ENCODE measurements around the gene SURF1. TPM values are rescaled to one million over a fixed set of nuclear protein-coding genes. Genes with fewer than 3 reads are reported as not detected.
"Not testable (repeated sequence)": the region's sequence is repeated elsewhere in the genome, so short reads cannot be mapped to it uniquely, and the experiment has no call there.

SURF1 gene
- total RNA-seq, 1 experiment from 2014 or later, result 22.8 TPM

DNA sequence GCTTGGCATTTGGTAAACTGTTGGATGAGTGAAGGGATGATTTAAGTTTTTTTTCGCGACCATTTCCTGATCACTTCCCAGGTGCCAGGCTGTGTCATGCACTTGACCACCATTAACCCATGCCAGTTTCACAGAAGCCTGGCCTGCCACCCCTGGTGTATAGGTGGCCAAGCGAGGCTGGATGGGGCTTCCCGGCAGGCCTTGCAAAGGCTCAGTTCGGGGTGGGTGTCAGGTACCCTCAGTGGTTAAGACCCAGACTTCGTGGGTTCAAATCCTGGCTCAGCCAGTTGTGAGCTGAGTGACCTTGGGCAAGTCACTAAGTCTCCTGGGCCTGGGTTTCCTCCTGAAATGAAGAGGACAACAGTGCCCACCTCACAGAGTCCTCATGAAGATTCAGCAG lies 10.7 kb downstream of the SURF1 start:
- no peak for DNase-seq (ENCODE audit: low read depth)

DNA sequence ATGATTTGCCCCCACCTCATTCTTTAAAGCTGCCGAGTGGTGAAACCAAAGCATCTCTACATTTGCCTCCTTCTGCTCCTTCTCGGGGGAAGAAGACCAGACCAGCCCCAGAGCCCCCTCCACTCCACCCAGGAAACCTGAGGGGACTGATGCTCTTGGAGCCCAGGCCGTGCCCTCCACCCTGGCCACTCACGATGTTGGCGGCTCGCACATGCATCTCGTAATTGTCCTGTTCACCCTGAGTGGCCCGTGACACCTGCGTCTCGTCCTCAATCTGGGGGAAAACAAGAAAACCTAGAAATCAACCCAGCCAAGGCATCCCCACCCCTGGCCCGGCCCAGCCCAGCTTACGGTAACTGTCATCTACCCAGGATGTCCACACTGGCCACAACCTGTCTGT lies 11.3 kb downstream of the SURF1 start:
- no peak for DNase-seq (ENCODE audit: low read depth)

DNA sequence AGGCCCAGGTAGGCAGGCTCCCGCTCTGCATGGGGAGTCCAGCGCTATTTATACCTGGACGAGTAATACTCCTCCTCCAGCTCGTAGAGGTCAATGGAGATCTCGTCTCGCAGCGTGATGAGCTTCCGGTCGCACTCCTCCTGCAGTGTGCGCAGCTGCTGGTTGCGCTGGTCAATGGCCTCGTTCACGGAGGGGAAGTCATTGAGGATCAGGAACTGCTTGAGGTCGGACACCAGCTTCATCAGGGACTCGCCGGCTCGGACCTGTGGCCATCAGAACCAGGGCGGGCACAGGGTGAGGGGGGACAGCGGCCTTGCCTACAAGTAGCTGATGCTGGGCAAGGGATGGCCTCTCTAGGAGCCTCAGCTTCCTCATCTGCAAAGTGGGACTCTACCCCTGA lies 12.2 kb downstream of the SURF1 start:
- no peak for DNase-seq (ENCODE audit: low read depth)

- DNase-seq (ENCODE audit: low read depth), result no peak
Observed at GRCh38 chr9:133342570-133342969, 13.7 kb downstream of the SURF1 start.

- DNase-seq (ENCODE audit: low read depth), result no peak
Observed at GRCh38 chr9:133342069-133342406, 14.2 kb downstream of the SURF1 start.

DNA sequence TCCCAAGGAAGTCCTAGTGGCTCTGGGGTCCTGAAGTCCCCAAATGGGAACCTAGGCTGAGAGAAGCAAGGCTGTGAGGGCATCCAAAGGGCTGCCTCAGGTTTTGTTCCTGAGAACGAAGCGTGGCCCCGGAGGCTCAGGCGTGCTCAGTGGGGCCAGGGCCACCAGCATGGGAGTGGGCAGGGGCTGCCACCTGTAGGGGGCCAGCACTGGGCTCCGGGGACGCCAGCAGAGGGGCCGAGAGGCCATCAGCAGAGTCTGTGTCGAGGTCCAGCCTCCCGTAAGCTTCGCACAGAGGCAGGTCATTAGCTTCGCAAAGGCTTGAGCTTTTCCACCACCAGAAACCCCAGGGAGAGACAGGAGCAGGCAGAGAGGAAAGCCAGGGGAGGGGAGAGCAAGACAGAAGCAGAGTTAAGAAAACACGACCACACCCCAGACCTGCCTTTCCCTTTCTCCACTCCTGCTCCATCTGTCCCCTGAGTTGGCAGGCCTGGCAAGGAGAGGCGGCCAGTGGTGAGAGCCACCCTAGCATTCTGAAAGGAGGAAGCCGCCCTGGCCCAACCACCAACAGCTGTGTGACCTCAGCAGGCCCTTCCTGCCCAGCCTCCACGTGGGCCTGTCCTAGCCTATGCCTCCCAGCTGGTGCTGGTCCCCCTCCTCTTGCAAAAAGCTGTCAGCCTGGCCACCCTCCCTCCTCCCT lies 14.8 kb downstream of the SURF1 start:
- DNase-seq (ENCODE audit: low read depth), result no peak

- DNase-seq (ENCODE audit: low read depth), result no peak
Observed at GRCh38 chr9:133340916-133341315, 15.4 kb downstream of the SURF1 start.

- no peak for DNase-seq (ENCODE audit: low read depth)
Observed at GRCh38 chr9:133340256-133340655, 16.0 kb downstream of the SURF1 start.

GRCh38 chr9:133339641-133340040 lies 16.6 kb downstream of the SURF1 start:
- DNase-seq (ENCODE audit: low read depth), result no peak

GRCh38 chr9:133335924-133336811 lies 20.1 kb downstream of the SURF1 start, which contains the start of gene SURF6:
Gene SURF6 (minus strand): TSS chr9:133336188. CDS start chr9:133336132, 56 bp downstream.
- DNase-seq (ENCODE audit: low read depth), result peak; percentile 86

DNA sequence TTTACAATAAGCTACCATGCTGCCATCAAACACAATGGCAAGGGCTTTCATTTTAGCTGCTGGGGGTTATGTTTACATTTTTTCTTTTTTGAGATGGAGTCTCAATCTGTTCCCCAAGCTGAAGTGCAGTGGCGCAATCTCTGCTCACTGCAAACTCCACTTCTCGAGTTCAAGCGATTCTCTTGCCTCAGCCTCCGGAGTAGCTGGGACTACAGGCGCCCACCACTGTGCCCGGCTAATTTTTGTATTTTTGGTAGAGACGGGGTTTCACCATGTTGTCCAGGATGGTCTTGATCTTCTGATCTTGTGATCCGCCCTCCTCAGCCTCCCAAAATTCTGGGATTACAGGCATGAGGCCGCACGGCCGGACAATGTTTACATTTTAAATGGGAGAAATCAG lies 21.4 kb downstream of the SURF1 start:
- DNase-seq (ENCODE audit: low read depth), result not testable (repeated sequence)

DNA sequence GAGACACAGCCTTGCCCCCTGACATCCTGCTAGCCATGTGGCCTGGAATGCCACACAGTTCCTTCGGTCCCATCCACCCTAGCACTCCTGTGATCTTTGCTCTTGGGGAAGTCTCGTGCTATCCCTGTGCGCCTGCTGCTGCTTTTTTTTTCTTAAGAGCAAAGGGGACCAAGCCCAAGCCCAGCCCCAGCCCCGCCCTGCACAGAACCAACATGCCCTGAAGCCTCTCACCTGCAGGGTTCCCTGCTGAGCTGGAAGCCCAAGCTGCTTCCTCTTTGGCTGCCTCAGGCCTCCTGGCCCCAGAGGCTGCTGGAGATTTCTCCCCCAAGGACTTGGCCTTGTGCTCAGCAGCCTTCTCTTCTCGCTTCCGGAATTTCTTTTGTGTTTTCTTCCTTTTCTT lies 22.1 kb downstream of the SURF1 start:
- DNase-seq (ENCODE audit: low read depth), result no peak

DNA sequence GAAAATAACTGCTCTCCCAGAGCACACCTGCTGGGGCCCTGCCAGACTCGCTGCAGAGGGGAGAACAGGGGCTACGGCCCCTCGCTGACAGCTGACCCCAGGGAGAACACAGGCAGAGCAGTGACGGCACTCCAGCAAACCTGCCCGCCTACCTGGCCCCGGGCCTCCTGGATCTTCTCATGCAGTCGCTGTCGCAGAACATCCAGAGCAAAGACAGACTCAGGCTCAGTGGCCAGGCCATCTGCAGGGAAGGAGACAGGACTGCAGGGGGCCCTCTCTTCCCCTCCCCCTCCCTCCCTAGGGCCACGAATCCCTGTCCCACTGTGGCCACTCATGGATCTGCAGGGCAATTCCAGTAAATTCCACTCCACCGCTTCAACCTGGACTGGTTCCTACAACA lies 22.7 kb downstream of the SURF1 start:
- no peak for DNase-seq (ENCODE audit: low read depth)

DNA sequence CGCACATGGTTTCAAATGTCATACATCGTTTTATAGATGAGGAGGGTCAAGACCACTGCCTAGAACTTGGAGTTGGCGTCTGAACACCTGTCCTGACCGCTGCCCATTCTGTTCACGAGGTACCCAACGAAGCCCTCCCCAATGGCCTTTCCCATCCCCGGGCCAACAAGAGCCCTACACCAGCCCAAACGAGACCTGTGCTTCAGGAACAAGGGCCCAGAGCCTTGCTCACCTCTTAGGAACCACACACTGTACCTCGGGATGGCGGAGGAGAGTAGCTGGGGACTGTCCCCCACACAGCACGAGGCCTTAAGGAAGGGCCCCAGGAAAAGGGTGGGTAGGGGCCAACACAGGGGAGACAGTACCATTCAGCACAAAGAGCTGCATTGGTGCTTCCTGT lies 23.3 kb downstream of the SURF1 start:
- DNase-seq (ENCODE audit: low read depth), result no peak

GRCh38 chr9:133332381-133332730 lies 23.9 kb downstream of the SURF1 start:
- DNase-seq (ENCODE audit: low read depth), result no peak

DNA sequence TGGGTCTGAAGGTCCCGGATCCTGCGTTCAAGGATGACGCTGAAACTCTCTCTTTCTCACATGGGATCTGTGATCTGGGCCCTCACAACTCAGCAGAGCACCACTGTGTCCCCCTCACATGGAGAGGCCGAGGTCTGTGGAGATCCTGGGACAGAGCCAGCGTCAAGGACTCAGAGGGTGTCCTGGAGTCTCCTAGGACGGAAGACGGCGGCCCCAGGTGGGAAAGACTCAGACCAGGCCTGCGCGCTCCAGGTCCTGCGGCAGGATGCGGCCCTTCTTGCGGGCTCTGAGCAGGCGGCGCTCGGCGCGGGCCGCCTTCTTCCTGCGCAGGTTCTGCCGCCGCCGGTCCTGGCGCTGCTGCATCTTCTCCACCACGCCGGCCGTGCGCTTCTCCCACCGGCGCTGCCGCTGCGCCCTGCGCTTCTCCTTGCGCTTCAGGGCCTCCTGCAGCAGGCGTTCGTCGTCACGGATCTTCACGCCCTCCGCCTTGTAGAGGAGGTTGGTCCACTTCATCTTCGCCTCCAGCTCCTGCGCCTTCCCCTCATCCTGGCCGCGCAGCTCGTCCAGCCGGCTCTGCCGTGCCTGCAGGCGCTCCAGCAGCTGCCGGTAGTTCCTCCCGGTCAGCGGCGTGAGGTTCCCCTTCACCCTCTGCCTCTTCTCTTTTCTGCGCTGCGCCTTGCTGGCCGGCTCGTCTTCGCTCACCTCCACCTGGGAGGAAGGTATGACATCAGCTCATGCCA lies 24.5 kb downstream of the SURF1 start:
- DNase-seq (ENCODE audit: low read depth), result no peak

- DNase-seq (ENCODE audit: low read depth), result no peak
Observed at GRCh38 chr9:133331221-133331620, 25.1 kb downstream of the SURF1 start.

DNA sequence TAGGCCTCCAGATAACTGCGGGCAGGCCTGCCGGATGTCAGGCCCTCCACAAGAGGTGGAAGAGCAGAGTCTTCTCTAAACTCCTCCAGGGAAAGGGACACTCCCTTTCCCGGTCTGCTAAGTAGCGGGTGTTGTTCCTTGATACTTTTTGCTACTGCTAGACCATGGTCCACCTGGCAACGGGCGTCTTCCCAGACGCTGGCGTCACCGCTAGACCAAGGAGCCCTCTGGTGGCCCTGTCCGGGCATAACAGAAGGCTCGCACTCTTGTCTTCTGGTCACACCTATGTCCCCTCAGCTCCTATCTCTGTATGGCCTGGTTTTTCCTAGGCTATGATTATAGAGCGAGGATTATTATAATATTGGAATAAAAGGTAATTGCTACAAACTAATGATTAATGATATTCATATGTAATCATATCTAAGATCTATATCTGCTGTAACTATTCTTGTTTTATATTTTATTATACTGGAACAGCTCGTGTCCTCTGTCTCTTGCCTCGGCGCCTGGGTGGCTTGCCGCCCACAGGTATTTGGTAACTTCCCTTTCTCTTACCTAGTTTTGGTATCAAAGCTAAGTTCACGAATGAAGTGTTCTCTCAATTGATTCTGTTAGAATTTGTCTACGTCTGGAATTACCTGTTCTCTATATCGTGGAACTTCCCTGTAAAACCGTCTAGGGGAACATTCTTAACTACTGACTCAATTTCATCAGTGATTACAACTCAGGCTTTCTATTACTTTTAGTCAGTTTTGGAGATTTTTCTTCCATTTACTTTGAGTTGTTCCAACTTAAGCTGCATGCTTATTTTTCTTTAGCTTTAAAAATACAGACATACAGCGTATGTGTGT lies 26.8 kb downstream of the SURF1 start:
- peak; percentile 14 for DNase-seq (ENCODE audit: low read depth)

- no peak for DNase-seq (ENCODE audit: low read depth)
Observed at GRCh38 chr9:133327834-133328484, 28.3 kb downstream of the SURF1 start.

DNA sequence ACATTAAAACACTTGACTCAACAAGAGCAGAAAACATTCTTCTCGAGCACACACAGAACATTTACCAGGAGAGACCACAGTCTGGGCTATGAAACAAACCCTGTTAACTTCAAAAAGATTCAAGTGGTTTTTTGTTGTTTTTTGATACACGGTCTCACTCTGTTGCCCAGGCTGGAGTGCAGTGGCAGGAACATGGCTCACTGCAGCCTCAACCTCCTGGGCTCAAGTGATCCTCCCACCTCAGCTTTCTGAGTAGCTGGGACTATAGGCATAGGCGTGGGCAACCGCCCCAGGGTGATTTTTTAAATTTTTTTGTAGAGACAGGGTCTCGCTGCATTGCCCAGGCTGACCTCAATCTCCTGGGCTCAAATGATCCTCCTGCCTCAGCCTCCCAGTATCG lies 29.3 kb downstream of the SURF1 start:
- DNase-seq (ENCODE audit: low read depth), result not testable (repeated sequence)

Data from LHCN-M2 (cell line).